Stimulated activated CD4-positive, alpha-beta T cell treated with anti-CD3 and anti-CD28 coated beads, TNF-alpha, amount 100 ng/mL, for 48 hours (primary cell): ENCODE results near the gene ELOVL6.
A peak's percentile ranks its signal among the peaks of the same experiment; 100 is the strongest.
"Not testable (repeated sequence)": the region's sequence is repeated elsewhere in the genome, so short reads cannot be mapped to it uniquely, and the experiment has no call there.

Experiments
- DNase-seq, 3 donors: peaks; one replicate each; pipeline ENCODE4 v3.0.0-alpha.2; 2020; ENCODE audit warnings: low read depth in 3 of 3

Gene ELOVL6

GRCh38 chr4:110075083-110075738 is 123.2 kb downstream of the ELOVL6 start:
- DNase-seq: no peak

GRCh38 chr4:110074570-110074969 is 123.8 kb downstream of the ELOVL6 start:
- DNase-seq: no peak

- DNase-seq: no peak
Measured at GRCh38 chr4:110073053-110073845, 125.2 kb downstream of the ELOVL6 start.

- DNase-seq: no peak
Measured at GRCh38 chr4:110071466-110071865, 126.9 kb downstream of the ELOVL6 start.

GRCh38 chr4:110068248-110068647 is 130.2 kb downstream of the ELOVL6 start:
- no peak for DNase-seq

- no peak for DNase-seq
Measured at GRCh38 chr4:110064934-110065333, 133.5 kb downstream of the ELOVL6 start.

- no peak for DNase-seq
Measured at GRCh38 chr4:110064295-110064694, 134.1 kb downstream of the ELOVL6 start.

GRCh38 chr4:110062166-110062565 is 136.2 kb downstream of the ELOVL6 start:
- DNase-seq: no peak

- DNase-seq: no peak
Measured at GRCh38 chr4:110061076-110061475, 137.3 kb downstream of the ELOVL6 start.

GRCh38 chr4:110059556-110060191 is 138.7 kb downstream of the ELOVL6 start:
- no peak for DNase-seq

- no peak for DNase-seq
Measured at GRCh38 chr4:110058677-110059076, 139.7 kb downstream of the ELOVL6 start.

- DNase-seq: no peak
Measured at GRCh38 chr4:110055158-110055768, 143.2 kb downstream of the ELOVL6 start.

- peak; percentile 9 to 31 (median 12) for DNase-seq
Measured at GRCh38 chr4:110049951-110050925, 148.2 kb downstream of the ELOVL6 start.

- no peak for DNase-seq
Measured at GRCh38 chr4:110046588-110047049, 151.8 kb downstream of the ELOVL6 start.

- DNase-seq: no peak
Measured at GRCh38 chr4:110042545-110043517, 155.6 kb downstream of the ELOVL6 start.

GRCh38 chr4:110041735-110042134 is 156.7 kb downstream of the ELOVL6 start:
- no peak for DNase-seq

- not testable (repeated sequence) for DNase-seq
Measured at GRCh38 chr4:110039164-110039563, 159.3 kb downstream of the ELOVL6 start.

GRCh38 chr4:110034026-110034393 is 164.4 kb downstream of the ELOVL6 start:
- no peak for DNase-seq

- no peak for DNase-seq
Measured at GRCh38 chr4:110033355-110034025, 164.9 kb downstream of the ELOVL6 start.
